Prostate gland (tissue), 2 donors: ENCODE data around the gene RBKS. TPM values are rescaled to one million over a fixed set of nuclear protein-coding genes. Genes with fewer than 3 reads are reported as not detected.

ENCODE experiments used
- DNase-seq: peaks from one replicate; pipeline ENCODE4 v3.0.0-alpha.2; 2019; ENCODE audit warnings: low spot score
- H3K27ac ChIP-seq, 2 donors: fragments of 200-600 bp; sonication (generic); 2 replicates each; pipeline ENCODE4 v1.5.1; 2017 to 2019
- H3K27me3 ChIP-seq: fragments of 200-600 bp; sonication (generic); replicated peaks from 2 replicates; pipeline ENCODE4 v1.5.1; 2019; ENCODE audit not compliant: insufficient read depth
- H3K36me3 ChIP-seq, 2 donors: fragments of 200-600 bp; sonication (generic); 1 replicate in 1 of 2; 2 replicates in 1 of 2; pipeline versions ENCODE4 v1.5.1 to v1.8.1; 2017 to 2019
- H3K4me1 ChIP-seq: fragments of 200-600 bp; sonication (generic); replicated peaks from 2 replicates; pipeline ENCODE4 v1.5.1; 2019
- H3K4me3 ChIP-seq, 2 donors: fragments of 200-600 bp; sonication (generic); 2 replicates each; pipeline ENCODE4 v1.5.1; 2017 to 2019
- H3K9me3 ChIP-seq: fragments of 200-600 bp; sonication (generic); 2 replicates; pipeline ENCODE4 v1.5.1; 2017
- POLR2A ChIP-seq: fragments of 450-650 bp; IDR thresholded peaks from one replicate; pipeline ENCODE4 v1.6.1; 2016; ENCODE audit warnings: antibody characterized with exemption, mild to moderate bottlenecking
- POLR2AphosphoS5 ChIP-seq: sonication (generic); formaldehyde crosslinking; IDR thresholded peaks from one replicate; pipeline ENCODE4 v1.6.1; 2017; ENCODE audit warnings: antibody characterized with exemption
- WGBS: methylation state at CpG from one replicate; pipeline ENCODE4 v1.1.5; 2018; 5-methylcytosine and 5-hydroxymethylcytosine counted together
- intact Hi-C: fragments of 100-400 bp; cut with DNase I; formaldehyde crosslinking; loops from one replicate; pipeline ENCODE4 v1.14.2; 2022
- total RNA-seq, 2 donors: library from RNA; depleted of rRNA; stranded (reverse); fragments of >200 nt; gene quantifications; one replicate each; pipeline ENCODE4 v1.1.0, GENCODE V29; 2016
- TF ChIP-seq, protein P1 (sequence below), 4 experiments: fragments of 200-600 bp in 2 of 4; fragments of 450-650 bp in 2 of 4; sonication (generic) in 2 of 4; IDR thresholded peaks; 1 replicate in 3 of 4; 2 replicates in 1 of 4; pipeline ENCODE4 v1.5.1; 2016 to 2019; ENCODE audit warnings: antibody characterized with exemption in 4 of 4, mild to moderate bottlenecking in 2 of 4, moderate library complexity in 2 of 4

RBKS gene
- total RNA-seq, 2 donors from 2014 or later = 1.6 to 1.8 TPM

DNA sequence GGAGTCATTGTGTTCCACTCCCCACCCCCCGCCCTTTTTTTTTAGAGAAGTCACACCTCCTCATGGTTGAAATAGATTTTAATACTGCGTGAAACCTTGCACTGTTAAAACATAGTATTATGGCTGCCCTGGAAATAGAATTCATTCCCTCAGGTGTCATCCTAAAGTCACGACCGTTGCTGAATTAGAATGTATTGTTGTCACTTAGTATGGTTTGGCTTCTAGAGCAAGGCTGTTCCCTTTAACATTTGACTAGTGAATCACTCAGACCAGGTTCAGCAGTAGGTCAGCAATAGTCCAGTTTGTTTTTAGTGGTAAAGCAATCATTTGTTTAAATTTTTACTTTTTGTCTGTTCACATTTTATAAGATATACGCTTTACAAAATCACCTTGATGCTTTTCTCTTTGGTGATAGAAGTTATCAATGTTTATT is 1.5 kb upstream of the RBKS start:
- Histone ChIP-seq H3K4me1 (no peaks in the 10 kb centered on the region), H3K9me3 (no peaks in the 10 kb centered on the region), H3K36me3 (no peaks in the 10 kb centered on the region), H3K4me3 (no peak overlapping the region), H3K27ac (peak overlapping the region; percentile 93 to 96), H3K27me3 (no peaks in the 10 kb centered on the region)
- DNase-seq = no peak
- intact Hi-C loops = loop anchor here (10.0 kb wide), 1 partner anchor 243 kb away; no protein-coding TSS in a partner anchor
- TF ChIP-seq POLR2A (no peak), POLR2AphosphoS5 (no peak)
- TF ChIP-seq, protein P1, sequence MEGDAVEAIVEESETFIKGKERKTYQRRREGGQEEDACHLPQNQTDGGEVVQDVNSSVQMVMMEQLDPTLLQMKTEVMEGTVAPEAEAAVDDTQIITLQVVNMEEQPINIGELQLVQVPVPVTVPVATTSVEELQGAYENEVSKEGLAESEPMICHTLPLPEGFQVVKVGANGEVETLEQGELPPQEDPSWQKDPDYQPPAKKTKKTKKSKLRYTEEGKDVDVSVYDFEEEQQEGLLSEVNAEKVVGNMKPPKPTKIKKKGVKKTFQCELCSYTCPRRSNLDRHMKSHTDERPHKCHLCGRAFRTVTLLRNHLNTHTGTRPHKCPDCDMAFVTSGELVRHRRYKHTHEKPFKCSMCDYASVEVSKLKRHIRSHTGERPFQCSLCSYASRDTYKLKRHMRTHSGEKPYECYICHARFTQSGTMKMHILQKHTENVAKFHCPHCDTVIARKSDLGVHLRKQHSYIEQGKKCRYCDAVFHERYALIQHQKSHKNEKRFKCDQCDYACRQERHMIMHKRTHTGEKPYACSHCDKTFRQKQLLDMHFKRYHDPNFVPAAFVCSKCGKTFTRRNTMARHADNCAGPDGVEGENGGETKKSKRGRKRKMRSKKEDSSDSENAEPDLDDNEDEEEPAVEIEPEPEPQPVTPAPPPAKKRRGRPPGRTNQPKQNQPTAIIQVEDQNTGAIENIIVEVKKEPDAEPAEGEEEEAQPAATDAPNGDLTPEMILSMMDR (IDR thresholded peaks at IDR 0.05) = no peak
- WGBS = 79% methylated on average over 5 of the region's 5 CpGs

DNA sequence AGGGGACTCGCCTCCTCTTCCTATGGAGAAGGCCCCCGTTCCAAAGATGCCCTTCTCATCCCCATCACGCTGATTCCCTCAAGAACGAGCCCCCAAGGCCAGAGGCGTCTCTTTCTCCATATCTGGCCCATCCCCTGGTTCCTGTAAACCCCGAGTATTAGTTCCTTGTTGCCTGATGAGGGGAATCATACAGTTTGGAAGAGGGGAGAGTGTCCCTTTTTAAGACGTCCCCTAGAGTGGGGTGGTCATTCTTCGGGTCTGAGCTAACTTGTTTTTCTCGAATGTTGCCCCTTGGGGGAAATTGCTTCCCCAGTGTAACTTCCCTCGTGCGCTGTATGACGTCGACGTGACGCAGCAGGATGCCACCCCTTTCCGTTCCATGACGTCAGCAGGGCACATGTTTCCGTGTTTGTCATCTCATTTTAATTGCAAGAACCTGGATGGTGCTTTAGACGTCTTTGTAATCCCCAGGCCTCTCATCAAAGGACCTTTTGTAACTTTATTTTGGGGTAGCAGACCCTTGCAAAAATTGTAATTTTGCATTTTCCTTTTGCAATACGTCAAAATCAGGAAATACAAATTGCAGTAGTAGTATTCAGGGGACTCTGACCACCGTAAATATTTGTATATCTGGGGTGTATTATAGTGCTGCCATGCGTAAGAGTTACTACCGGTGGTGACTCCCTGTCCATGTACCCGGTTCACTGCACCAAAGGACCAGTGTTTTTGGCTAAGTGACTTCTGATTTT is 911 bp upstream of the RBKS start:
- DNase-seq = peak; percentile 60
- Histone ChIP-seq H3K4me1 (no peaks in the 10 kb centered on the region), H3K36me3 (no peaks in the 10 kb centered on the region), H3K9me3 (no peaks in the 10 kb centered on the region), H3K27me3 (no peaks in the 10 kb centered on the region), H3K4me3 (peak overlapping the region; percentile 69 to 73), H3K27ac (peak overlapping the region; percentile 93 to 96)
- intact Hi-C loops = loop anchor here (10.0 kb wide), 1 partner anchor 244 kb away; no protein-coding TSS in a partner anchor
- peak; percentile 57 for TF ChIP-seq POLR2AphosphoS5
- TF ChIP-seq, protein P1 (IDR thresholded peaks at IDR 0.05) = no peak
- WGBS = 16% methylated on average over 24 of the region's 24 CpGs

DNA sequence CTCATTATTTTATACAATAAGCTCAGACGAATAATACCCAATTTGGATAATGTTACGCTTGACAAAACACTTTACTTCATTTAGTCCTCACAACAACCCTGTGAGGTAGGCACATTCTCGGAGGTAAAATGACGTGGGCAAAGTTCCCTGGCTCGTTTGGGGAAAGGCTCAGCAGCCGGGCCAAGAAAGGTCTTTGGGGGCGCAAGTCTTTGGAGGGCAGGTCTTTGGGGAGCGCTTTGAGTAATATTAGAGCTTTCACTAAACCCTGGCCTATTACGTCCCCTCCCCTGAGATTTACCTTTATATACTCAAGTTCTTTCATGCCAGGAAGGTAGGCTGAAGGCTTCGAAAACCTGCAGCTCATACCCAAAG is 427 bp downstream of the RBKS start:
- no peaks in the 10 kb centered on the region for H3K9me3 ChIP-seq
- DNase-seq = peak; percentile 9
- intact Hi-C loops = loop anchor here (10.0 kb wide), 1 partner anchor 245 kb away; no protein-coding TSS in a partner anchor
- H3K27me3 ChIP-seq = no peaks in the 10 kb centered on the region
- no peaks in the 10 kb centered on the region for H3K4me1 ChIP-seq
- H3K36me3 ChIP-seq = no peaks in the 10 kb centered on the region
- H3K27ac ChIP-seq = peak overlapping the region; percentile 93 to 96
- 13% methylated on average over 10 of the region's 10 CpGs for WGBS
- peak overlapping the region; percentile 69 to 73 for H3K4me3 ChIP-seq
- TF ChIP-seq POLR2A = no peak
- TF ChIP-seq POLR2AphosphoS5 = no peak
- TF ChIP-seq, protein P1 (IDR thresholded peaks at IDR 0.05) = no peak

DNA sequence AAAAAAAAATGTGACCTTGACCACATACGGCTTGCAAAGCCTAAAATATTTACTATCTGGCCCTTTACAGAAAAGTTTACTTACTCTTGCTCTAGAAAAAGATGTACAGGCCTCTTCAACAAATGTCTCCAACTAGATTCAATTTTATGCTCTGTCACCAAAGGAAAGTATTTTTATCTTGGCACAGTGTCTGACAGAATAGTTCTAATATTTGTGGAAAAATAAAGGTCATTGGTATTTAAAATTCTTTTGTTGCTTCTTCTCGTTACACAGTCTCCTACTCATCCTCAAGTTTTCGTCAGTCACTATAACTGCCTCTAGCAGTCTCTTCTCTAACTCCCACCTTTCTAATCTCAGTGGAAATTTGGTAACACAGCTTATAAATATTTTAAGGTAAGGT is 1.4 kb downstream of the RBKS start:
- Histone ChIP-seq H3K36me3 (no peaks in the 10 kb centered on the region), H3K9me3 (no peaks in the 10 kb centered on the region), H3K27me3 (no peaks in the 10 kb centered on the region), H3K4me1 (no peaks in the 10 kb centered on the region), H3K27ac (peak overlapping the region in 1 of 2 donors; percentile 20), H3K4me3 (no peak overlapping the region)
- no peak for DNase-seq
- TF ChIP-seq, protein P1 (IDR thresholded peaks at IDR 0.05) = no peak
- TF ChIP-seq POLR2A = no peak
- TF ChIP-seq POLR2AphosphoS5 = no peak
- 56% methylated on average over 3 of the region's 3 CpGs for WGBS
- intact Hi-C loops = no loop called here

DNA sequence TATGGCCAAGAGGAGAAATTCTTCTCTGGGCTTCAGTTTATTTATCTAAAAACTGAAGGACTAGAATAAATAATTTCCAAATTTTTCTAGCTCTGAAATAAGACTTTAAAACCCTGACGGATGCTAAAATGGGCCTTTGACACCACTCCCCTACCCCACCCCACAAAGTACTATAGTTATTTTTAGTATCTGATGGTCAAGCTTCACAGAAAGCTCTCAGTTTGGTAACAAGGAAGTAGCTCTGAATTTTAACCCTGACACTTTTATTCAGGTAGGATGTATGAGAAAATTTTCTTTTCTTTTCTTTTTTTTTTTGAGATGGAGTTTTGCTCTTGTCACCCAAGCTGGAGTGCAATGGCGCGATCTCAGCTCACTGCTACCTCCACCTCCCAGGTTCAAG is 2.4 kb downstream of the RBKS start:
- DNase-seq = no peak
- H3K9me3 ChIP-seq = no peaks in the 10 kb centered on the region
- no peak overlapping the region for H3K4me3 ChIP-seq
- intact Hi-C loops = no loop called here
- H3K27me3 ChIP-seq = no peaks in the 10 kb centered on the region
- no peak overlapping the region for H3K27ac ChIP-seq
- TF ChIP-seq POLR2AphosphoS5 = no peak
- TF ChIP-seq POLR2A = no peak
- TF ChIP-seq, protein P1 (IDR thresholded peaks at IDR 0.05) = no peak
- H3K36me3 ChIP-seq = no peaks in the 10 kb centered on the region
- H3K4me1 ChIP-seq = no peaks in the 10 kb centered on the region
- 87% methylated on average over 3 of the region's 3 CpGs for WGBS
